A673 (cell line): ENCODE measurements around the gene WFDC6. TPM values are rescaled to one million over a fixed set of nuclear protein-coding genes. Genes with fewer than 3 reads are reported as not detected.

ENCODE experiments used
- BruUV-seq: library from RNA; stranded (reverse); fragments of 400-500 nt; replicated peaks from 2 replicates; lab custom pipeline; 2021; lab: Mats Ljungman, UMichigan
- CTCF ChIA-PET: fragments of 300-600 bp; sonication (Branson Sonifier 250); formaldehyde crosslinking; loops from one replicate; lab custom pipeline; 2022; ENCODE audit warnings: antibody characterized with exemption; lab: Charles Lee
- POLR2A ChIA-PET: fragments of 300-600 bp; sonication (Branson Sonifier 250); formaldehyde crosslinking; loops from one replicate; lab custom pipeline; 2022; ENCODE audit warnings: antibody characterized with exemption; ENCODE audit not compliant: low non-redundant PET; lab: Charles Lee
- DNase-seq: peaks from one replicate; pipeline ENCODE4 v3.0.0-alpha.2; 2015; ENCODE audit warnings: low spot score
- H3K27ac ChIP-seq: fragments of 200-600 bp; sonication (generic); 2 replicates; pipeline ENCODE4 v1.5.1; 2016; ENCODE audit warnings: mixed run types, low read depth, mild to moderate bottlenecking, mixed read lengths, antibody characterized with exemption, low read length; ENCODE audit not compliant: poor library complexity, severe bottlenecking
- H3K27me3 ChIP-seq: fragments of 200-600 bp; sonication (generic); replicated peaks from 2 replicates; pipeline ENCODE4 v1.6.1; 2017; ENCODE audit warnings: mixed run types, low read depth, mild to moderate bottlenecking, mixed read lengths, antibody characterized with exemption, low read length; ENCODE audit not compliant: insufficient read depth, poor library complexity
- H3K36me3 ChIP-seq: fragments of 200-600 bp; sonication (generic); 2 replicates; pipeline ENCODE4 v1.6.1; 2016; ENCODE audit warnings: mixed run types, mild to moderate bottlenecking, mixed read lengths, antibody characterized with exemption, low read length; ENCODE audit not compliant: insufficient read depth, poor library complexity, severe bottlenecking
- H3K4me1 ChIP-seq: fragments of 200-600 bp; sonication (generic); 2 replicates; pipeline ENCODE4 v1.6.1; 2017; ENCODE audit warnings: mixed run types, mild to moderate bottlenecking, mixed read lengths, antibody characterized with exemption, low read length; ENCODE audit not compliant: insufficient read depth, poor library complexity, severe bottlenecking
- H3K4me3 ChIP-seq: fragments of 200-600 bp; sonication (generic); 2 replicates; pipeline ENCODE4 v1.5.1; 2016; ENCODE audit warnings: low read depth, mixed run types, mild to moderate bottlenecking, mixed read lengths, low read length; ENCODE audit not compliant: poor library complexity, severe bottlenecking
- H3K9me3 ChIP-seq: fragments of 200-600 bp; sonication (generic); 2 replicates; pipeline ENCODE4 v1.6.1; 2016; ENCODE audit warnings: mixed run types, low read depth, mild to moderate bottlenecking, mixed read lengths, antibody characterized with exemption, low read length; ENCODE audit not compliant: poor library complexity, severe bottlenecking
- CTCF ChIP-seq: fragments of 300-800, 200-600 bp; sonication (generic); conservative IDR thresholded peaks from 2 replicates; pipeline ENCODE4 v1.5.1; 2017; ENCODE audit warnings: low read depth, mild to moderate bottlenecking, antibody characterized with exemption, low read length, moderate library complexity, mixed read lengths
- EZH2 ChIP-seq: fragments of 200-600 bp; sonication (generic); IDR thresholded peaks from 2 replicates; pipeline ENCODE4 v1.6.1; 2017; ENCODE audit warnings: borderline replicate concordance, low read depth, mild to moderate bottlenecking, mixed read lengths, antibody characterized with exemption, low read length; ENCODE audit not compliant: poor library complexity, severe bottlenecking
- intact Hi-C: fragments of 100-400 bp; cut with micrococcal nuclease; formaldehyde crosslinking; loops from one replicate; pipeline ENCODE4 v1.10.0; 2022; ENCODE audit not compliant: unreplicated experiment
- total RNA-seq: library from RNA; stranded (reverse); gene quantifications from 2 replicates; pipeline ENCODE4 v1.2.3, GENCODE V29; 2021

Gene WFDC6
- total RNA-seq, 1 experiment from 2014 or later, result not detected

DNA sequence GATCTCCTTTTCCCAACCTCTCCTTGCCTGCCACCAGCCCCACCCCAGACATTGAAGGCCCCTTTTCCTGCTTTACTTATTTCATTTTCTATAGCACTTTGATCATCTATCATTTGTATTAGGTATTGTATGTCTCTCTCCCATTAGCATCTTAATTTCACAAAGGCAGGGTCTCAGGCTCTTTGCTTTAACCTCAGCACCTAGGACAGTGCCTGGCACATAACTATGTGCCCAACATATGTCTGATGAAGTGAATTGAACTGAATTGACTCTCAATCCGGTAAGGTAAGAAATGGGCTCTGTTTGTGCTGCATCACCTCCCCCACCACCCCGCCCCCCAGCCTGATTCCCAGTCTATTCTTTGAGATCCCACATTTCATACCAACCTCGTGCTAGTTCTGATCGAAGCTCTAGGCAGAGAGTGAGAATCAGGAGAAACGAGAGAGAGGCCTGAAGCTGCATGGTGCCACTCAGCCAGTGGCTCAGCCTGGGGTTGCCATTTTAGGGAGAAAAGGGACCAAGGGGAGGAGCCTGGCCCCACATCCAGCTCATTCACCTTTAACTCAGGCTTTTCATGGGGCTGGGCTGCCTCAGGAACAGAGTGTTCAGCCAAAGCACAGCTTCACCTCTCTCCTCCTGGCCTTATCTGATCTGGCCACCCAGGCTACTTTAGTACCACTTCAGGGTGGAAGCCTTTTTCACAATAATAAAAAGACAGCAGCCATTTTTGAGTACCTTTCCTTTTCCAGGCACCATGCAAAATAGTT is 24.0 kb downstream of the WFDC6 start, which contains the start of gene SPINT3:
Gene SPINT3, minus strand, starts transcription at position 476 of the 767 bp plus-strand sequence. Its CDS starts 14 bp downstream, at position 462.
- ChIA-PET CTCF (no interaction called here), POLR2A (no interaction called here)
- Histone ChIP-seq H3K4me3 (no peak within 1 kb of the TSS), H3K27ac (no peak within 1 kb of the TSS), H3K9me3 (no peaks in the 10 kb centered on the region), H3K27me3 (peaks cover 10% of the 10 kb centered on the region), H3K4me1 (no peaks in the 10 kb centered on the region), H3K36me3 (no peaks in the 10 kb centered on the region)
- intact Hi-C loops, result no loop called here
- BruUV-seq, result no TSS peak
- no peak for DNase-seq
- TF ChIP-seq EZH2 (no peak), CTCF (no peak)

GRCh38 chr20:45510242-45510862 is 28.9 kb downstream of the WFDC6 start:
- TF ChIP-seq EZH2 (no peak), CTCF (no peak)
- Histone ChIP-seq H3K4me1 (no peaks in the 10 kb centered on the region), H3K27me3 (peaks cover 17% of the 10 kb centered on the region), H3K27ac (no peak overlapping the region), H3K36me3 (no peaks in the 10 kb centered on the region), H3K9me3 (no peaks in the 10 kb centered on the region), H3K4me3 (no peak overlapping the region)
- no TSS peak for BruUV-seq
- intact Hi-C loops, result no loop called here
- no peak for DNase-seq
- ChIA-PET POLR2A (no interaction called here), CTCF (no interaction called here)

DNA sequence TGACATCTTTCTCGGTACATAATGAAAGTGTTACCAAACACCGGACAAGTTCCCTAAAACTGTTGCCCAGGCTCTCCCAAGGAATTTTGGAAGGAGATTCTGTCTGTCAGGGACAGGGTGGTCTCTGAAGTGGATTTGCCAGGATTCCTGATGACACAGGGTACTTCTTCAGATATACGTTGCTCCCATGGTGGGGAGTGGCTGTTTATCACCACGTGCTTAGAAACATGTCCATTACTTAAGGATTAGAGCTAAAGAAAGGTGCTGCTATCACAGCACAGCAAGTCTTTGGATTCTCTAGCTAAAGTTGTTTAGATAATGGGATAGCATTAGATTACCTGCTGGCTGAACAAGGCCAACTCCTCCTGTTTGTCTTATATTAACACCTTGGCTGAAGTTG is 30.2 kb downstream of the WFDC6 start:
- BruUV-seq, result no TSS peak
- DNase-seq, result no peak
- peaks cover 20% of the 10 kb centered on the region for H3K27me3 ChIP-seq
- ChIA-PET POLR2A (no interaction called here), CTCF (no interaction called here)
- no peaks in the 10 kb centered on the region for H3K4me1 ChIP-seq
- no peak overlapping the region for H3K4me3 ChIP-seq
- TF ChIP-seq CTCF (no peak), EZH2 (no peak)
- H3K9me3 ChIP-seq, result no peaks in the 10 kb centered on the region
- H3K36me3 ChIP-seq, result no peaks in the 10 kb centered on the region
- H3K27ac ChIP-seq, result no peak overlapping the region
- intact Hi-C loops, result no loop called here
